HG03060 (cell line): ENCODE measurements around the gene CPA1.

Experiments
- ATAC-seq: cut with Tn5 transposase; IDR thresholded peaks from one replicate; pipeline ENCODE4 v1.9.1; 2021; ENCODE audit warnings: low read depth, moderate number of reproducible peaks; ENCODE audit not compliant: unreplicated experiment

The CPA1 gene

DNA sequence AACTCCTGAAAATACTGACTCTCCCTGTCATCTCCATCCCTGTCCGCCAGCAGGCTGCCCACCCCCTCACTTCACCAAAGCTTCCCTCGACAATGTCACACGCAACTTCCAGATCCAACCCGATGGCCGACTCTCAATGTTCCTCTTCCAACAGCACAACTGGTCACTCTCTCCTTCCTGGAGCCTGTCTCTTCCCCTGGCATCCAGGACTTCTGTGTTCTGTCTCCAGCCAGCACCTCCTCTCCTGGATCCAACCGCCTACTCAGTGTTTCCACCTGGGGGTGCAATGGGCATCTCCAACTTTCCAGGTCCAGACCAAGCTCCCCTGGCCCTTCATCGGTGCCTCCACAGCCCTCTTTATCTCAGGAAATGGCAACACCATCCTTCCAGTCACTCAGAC lies 27.1 kb upstream of the CPA1 start:
- no peak for ATAC-seq

DNA sequence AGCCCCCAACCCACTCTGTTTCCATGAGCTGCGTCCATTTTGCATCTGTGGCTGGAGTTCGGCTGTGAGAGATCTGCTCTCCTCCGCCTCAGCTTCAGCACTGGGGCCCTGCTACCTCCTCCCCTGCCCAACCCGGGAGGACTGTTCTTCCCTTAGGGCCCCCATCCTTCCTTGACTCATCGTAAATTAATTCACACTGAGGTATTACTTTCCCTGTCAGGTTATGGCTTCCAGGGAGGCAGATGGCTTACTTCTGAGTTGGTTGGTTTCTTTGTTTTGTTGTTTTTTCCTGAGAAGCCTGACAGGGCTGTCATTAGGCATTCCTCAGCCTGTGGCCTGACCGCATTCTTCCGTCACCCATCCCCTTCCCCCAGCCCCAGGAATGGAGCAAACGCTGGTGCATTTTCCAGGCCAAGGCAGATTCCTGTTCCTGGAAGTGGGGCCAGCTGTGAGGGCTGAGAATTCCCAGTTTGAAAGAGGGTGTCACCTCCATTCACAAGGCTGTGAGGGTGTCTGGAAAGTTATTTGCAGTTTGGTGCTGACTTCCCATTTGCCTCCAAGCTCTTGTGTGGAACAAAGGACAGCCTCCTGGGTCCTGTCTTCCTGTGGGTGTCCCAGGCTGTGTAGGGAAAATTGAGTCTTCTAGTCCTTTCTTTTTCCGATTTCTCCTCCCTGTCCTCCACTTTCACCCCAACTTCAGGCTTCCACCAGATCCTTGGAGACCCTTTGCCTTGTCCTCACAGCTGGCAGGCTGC lies 24.0 kb upstream of the CPA1 start:
- no peak for ATAC-seq

DNA sequence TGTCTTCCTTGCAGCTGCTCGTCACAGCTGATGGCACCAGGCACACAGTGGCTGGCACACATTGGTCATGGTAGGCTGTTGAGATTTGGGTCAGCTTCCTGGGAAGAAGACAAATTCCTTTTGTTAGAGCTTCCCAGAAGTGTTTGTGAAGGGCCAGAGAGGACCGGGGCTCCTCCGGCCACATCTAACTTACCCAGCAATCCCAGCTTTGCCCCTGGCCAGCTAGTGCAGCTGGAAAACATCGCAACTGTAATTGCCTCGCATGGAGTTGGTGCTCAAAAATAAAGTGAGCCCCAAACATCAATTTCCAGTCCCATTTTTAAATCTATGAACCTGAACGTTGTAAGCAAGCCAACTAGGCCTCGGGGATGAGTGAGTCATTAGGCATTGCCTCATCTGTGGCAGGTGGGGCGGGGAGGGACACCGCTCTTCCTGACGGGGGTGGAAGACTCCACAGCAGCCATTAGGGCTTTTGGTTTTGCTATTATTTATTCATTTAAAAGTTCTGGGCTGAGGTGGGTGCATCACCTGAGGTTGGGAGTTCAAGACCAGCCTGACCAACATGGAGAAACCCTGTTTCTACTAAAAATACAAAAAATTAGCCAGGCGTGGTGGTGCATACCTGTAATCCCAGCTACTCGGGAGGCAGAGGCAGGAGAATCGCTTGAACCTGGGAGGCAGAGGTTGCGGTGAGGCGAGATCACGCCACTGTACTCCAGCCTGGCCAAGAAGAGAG lies 23.2 kb upstream of the CPA1 start:
- ATAC-seq, result no peak

DNA sequence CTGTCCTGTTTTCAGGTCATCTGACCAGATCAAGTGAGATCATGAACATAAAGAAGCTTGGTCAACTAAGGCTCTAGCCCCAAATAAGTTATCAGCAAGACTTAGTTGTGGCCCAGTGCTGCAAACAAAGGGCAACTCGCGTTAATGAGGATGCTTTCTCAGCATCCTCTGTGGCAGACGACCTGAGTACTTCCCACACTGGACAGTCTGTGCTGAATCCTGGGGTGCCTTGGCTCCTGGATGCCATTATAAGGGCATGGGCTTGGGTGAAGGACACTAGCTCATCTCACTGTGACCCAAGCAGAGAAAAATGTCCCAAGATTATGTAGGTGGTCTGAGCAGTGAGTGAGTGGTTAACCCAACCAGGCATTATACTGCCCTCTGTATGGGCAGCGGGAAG lies 21.8 kb upstream of the CPA1 start:
- no peak for ATAC-seq

DNA sequence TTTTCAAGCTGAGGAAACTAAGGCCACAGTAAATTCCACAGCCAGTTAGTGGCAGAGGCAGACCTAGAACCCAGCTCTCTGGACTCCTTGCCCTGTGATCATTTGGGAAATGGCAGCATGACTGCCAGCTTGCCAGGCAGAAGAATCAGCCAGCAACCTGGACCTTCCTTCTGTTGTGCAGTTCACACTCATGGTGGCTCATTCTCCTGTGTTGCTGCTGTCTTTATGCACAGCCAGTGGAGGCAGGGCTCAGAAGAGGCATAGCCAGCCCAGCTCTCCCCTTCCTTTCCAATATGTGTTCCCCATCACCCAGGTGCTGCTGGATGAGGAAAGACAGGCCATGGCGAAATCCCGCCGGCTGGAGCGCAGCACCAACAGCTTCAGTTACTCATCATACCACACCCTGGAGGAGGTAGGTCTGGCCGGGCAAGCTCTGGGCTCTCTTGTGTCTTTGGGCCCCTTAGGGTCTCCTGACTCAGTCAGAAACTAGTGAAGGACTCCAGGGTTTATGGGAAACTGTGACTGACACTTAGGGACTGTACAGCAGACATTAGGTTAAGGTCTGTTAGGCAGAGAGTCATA lies 20.9 kb upstream of the CPA1 start:
- no peak for ATAC-seq

DNA sequence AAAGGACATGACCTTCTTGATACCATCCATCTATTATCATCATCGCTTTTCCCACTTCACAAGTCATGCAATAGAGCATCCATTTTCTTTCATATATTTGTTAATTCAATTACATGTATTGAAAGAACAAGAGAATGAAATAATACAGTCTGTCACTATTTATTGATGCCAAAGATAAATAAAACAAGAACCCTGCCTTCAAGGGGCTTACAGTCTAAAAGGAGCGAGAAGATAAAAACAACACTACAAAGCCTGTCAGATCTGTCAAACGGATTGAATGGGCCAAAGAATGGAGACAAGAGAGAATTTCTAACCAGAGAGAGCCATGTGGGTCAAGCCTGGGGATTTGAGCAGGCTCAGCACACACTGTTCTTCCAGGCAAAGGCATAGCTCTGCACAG lies 19.8 kb upstream of the CPA1 start:
- no peak for ATAC-seq

DNA sequence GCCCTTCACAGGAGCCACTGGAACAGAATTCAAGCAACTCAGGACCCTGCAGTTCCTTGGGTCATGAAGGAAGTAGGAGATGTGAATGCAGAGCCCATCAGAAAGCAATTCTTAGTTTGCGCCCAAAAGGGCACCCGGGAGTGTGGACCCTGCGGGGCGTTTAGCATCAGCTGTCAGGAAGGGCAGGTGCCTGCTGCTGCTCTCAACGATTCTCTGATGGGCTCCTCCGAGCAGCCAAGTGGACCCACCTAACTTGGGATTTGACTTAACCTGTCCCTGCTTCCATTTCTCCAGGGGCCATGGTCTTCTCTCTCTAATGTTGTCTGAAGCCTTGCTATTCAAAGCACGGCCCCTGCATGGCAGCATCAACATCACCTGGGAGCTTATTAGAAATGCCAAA lies 18.6 kb upstream of the CPA1 start:
- ATAC-seq, result no peak

DNA sequence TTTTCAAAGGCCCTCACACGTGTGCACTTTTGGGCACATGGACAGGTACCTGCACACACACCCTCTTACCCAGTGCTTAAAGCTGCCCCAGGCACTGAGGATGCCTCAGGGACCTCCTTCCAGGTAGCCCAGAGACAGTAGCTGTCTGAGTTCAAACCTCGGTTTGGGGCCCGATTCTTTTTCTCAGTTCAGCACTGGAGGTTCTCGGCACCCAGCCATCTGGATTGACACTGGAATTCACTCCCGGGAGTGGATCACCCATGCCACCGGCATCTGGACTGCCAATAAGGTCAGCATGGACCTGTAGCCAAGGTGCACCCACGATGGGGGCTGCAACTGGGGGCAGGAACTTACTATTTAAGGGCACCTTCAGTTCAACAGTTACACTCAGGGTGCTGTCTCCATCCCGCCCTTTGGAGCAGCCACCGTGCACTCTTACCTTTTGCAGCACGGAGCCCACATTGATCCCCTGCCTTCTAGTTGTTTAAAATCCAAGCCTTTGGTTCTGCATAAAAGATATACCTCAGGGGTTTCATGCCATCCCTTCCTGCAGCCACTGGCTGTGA lies 18.0 kb upstream of the CPA1 start:
- no peak for ATAC-seq

DNA sequence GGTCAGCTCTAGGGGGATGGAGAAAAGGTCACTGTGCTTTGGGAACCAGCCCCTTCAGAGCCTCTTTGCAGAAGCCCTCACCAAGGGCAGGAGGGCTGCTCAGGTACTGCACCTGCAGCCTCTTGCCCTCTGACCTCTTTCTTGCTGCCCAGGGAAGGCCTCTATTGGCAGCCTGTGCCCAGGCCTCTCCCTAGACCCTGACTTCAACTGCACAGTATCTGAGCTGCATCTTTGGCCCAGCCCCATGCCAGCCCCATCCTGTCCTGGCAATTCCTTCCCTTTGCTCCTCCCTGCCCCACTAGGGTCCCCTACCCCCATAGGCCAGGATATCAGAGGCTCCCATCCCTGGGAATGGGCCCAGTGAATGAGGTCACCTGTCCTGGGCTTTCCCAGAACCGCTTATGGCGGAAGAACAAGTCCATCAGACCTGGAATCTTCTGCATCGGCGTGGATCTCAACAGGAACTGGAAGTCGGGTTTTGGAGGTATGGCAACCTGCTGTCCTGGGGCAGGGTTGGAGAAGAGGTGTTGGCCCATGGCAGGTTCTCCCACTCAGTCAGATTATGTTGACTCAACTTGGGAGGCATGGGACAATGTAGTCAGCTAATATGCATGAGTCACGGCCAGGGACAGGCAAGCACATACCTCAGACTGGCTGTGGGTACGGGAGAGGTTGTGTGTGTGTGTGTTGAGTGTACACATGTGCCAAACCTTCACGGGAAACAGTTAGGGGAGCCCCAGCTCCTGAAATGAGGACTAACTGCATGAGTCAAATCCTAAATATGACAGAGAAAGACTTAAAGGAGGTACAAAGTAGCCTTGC lies 17.1 kb upstream of the CPA1 start:
- no peak for ATAC-seq

DNA sequence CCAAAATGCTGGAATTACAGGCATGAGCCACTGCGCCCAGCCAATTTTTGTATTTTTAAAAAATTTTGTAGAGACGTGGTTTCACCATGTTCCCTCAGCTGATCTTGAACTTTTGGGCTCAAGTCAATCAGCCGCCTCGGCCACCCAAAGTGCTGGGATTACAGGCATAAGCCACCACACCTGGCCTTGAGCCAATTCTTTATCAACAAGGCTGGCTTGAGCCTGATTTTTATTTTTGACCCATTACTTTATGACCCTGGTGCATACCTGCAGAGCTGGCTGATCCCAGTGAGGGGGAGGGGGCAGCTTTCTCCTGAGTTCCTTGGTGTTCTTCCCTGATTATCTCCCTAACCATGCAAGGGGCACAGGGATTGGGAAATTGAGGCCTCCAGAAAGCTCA lies 15.8 kb upstream of the CPA1 start:
- ATAC-seq, result no peak

DNA sequence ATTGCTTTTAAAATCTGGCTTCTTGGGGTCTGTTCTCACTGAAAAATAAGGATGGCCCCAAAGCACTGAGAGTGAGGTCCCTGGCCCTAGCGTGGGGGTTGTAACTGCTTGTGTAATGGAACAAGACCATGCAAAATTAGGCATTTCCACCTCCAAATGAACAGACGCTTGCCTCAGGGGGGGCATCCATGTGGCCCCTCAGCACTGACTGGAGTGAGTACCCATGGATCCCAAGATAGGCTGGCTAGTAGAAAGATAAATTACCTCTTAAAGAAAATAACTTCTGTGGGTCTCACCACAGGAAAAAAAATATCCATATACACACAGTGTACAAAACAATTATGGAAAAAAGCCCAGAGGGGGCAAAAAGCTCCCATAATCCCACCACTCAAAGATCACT lies 15.2 kb upstream of the CPA1 start:
- no peak for ATAC-seq

DNA sequence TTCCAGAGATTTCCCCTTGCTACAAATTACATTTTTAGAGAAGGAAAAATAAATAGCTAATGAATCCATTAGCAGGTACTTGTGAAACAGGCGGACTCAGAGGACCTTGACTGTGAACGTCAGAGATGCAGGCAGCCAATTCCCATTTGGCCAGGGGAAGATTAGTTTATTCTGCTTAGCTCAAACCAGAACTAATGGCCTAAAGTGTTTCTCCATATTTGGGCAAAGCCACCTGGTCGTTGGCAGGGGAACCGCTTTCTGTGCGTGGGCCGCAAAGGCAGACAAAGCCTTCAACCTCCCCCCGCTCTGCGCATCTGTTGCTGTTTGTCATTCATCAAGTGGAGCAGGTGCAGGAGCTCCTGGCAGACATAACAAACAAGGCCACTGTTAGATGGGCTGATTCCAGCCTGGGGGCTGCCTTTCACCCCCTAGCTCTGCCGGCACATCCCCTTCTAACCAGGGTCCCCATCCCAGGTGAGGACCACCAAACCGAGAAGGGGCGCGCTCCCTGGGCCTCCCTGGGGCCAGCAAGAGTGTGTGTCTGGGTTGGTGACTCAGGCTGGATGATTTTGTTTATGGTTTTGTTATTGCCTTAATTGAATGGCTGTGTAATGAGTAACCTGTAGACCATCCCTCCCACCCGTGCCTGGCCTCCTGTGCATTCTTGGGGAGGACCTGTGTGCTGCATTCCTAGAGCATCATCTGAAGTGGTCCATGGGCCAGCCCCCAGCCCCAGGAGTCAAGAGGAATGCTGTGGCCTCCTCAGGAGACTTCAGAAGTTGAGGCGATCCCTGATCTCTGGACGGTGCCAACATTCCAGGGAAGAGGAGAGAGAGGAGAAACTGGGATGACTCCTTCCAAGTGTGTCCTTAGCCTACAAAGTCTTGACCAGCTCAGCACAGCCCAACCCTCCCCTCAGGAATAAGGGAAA lies 14.5 kb upstream of the CPA1 start:
- peak; percentile 35 for ATAC-seq

DNA sequence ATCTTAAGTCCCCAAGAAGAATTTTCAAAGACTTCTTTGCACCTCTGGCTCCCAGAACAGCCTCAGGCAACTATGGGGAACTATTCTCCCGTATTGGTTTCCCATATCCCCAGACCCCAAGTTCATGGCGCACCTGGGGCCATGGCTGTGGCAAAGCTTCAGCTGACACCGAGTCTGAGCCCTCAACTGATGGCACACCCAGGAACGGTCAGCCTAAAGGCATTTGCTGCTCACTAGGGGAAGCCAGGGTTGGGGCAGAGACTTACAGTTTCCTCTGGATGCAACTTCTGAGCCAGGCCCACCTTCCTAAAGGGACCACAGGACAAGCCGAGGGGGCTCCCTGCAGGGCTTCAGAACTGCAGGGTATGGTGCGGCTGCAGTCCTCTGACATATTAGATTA lies 13.7 kb upstream of the CPA1 start:
- no peak for ATAC-seq

DNA sequence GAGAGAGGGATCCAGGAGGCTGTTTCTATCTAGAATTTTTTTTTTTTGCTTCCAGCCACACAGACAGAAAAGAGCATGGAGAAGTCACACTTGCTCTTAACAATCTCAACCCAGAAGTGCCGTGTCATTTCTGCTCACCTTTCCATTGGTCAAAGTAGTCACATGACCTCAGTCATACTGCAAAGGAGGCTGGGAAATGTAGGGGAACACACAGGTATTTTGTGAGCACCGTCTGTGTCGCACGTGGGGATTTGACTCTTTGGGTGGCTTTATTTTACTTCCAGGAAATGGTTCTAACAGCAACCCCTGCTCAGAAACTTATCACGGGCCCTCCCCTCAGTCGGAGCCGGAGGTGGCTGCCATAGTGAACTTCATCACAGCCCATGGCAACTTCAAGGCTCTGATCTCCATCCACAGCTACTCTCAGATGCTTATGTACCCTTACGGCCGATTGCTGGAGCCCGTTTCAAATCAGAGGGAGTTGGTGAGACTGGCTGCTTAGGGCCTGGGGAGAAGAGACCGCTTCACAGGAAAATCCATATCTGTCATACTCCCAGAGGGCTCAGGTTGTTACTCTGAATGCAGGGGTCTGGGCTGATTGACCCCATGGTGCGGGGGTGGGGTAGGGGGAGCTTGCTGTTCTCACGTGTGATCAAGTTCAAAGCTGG lies 13.1 kb upstream of the CPA1 start:
- no peak for ATAC-seq

DNA sequence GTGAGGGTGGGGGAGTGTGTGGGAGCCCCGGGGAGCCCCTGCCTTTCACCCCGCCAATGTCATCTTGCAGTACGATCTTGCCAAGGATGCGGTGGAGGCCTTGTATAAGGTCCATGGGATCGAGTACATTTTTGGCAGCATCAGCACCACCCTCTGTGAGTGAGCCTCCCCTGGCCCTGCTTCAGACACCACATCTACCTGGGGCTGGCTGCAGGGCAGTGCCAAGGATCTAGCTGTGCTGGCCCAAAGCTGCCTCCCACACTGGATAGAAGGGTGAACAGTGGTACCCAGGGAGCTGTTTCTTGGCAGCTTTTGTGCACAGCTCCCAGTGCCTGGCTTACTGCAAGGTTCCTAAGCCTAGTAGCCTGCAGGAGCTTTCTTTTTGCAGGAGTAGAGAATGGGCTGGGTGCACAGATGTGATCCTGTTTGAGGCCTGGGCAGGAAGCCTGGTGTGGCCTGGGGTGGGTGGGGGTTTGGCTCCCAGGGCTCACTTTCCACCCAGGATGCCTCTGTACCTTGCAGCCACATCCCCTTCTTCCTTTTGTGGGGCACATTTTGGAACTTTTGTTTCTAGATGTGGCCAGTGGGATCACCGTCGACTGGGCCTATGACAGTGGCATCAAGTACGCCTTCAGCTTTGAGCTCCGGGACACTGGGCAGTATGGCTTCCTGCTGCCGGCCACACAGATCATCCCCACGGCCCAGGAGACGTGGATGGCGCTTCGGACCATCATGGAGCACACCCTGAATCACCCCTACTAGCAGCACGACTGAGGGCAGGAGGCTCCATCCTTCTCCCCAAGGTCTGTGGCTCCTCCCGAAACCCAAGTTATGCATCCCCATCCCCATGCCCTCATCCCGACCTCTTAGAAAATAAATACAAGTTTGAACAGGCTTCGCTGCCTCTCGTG lies 12.2 kb upstream of the CPA1 start:
- no peak for ATAC-seq

DNA sequence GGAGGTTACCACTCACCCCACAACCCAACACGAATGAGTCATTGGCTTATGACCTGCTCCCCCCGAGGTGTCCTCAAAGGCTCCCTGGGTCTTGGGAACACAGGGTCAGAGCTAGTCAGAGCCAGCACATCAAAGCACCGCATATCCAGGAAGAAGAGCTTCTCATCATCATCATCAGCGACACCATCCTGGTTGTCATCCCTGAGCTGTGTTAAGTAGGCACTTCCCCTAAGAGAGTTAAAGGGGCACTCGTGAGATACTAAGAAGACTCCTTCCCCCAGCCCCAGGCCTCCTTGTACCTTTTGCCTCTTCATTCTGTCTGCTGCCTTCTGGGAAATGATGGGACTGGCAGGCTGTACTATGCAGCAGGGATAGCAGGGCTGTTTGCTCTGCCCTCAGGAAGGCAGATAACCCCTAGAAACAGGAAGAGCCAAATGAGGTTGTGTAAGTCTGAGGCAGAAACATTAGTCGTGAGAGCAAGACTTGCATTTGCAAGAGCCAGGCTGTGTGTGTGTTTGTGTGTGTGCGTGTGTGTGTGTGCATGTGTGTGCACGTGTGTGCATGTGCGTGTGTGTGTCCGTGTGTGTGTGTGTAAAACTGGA lies 11.1 kb upstream of the CPA1 start:
- ATAC-seq, result no peak

DNA sequence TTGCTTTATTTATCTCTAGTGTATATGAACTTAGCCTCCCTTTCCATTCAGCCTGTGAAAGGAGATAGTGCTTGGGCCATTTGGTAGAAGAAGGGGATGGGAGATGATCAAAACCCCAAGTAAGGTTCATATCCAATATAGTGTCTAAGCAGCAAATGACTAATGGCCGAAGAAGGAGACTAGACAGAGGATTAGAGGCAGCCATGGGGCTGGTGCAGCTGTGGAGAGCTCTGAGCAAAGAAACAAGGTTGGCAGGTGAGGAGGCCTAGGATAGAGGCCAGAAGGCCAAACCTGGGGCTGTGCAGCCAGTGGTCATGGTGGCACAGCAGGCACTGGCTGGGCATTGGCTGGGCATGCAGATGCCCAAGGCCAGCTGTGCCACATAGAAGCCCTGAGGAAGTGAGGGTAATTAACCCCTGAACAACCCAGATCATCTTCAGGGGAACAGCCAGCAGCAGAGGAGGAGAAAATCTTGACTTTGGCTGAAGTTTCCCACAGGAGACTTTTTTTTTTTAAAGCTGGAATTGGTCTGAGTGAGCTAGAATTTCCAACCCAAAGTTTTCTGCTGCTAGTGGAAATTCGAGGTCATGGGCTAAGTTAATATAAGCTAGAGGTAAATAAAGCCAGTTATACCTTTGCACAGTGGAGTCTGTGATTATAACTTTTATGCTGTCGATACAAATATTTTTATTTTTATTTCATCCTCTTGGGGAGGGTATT lies 10.3 kb upstream of the CPA1 start:
- ATAC-seq, result no peak
